GM12878 (cell line): ENCODE results near the gene FREY1. TPM values are rescaled to one million over a fixed set of nuclear protein-coding genes. Genes with fewer than 3 reads are reported as not detected.

Experiments used
- ATAC-seq: fragments of 200-7000 bp; cut with Tn5 transposase; 3 replicates; pipeline ENCODE4 v1.9.1; 2020; ENCODE audit warnings: mild to moderate bottlenecking, moderate library complexity
- BruUV-seq: library from RNA; stranded (reverse); fragments of 400-500 nt; replicated peaks from 2 replicates; lab custom pipeline; 2021; lab: Mats Ljungman, UMichigan
- CTCF ChIA-PET: fragments of 300-600 bp; sonication (Branson Sonifier 250); formaldehyde crosslinking; extraction: SDS; loops from one replicate; lab custom pipeline; 2021; ENCODE audit warnings: inconsistent platforms; lab: Yijun Ruan, JAX
- POLR2A ChIA-PET: fragments of 350-600 bp; formaldehyde crosslinking; extraction: SDS; loops from one replicate; lab custom pipeline; 2021; ENCODE audit warnings: inconsistent platforms; lab: Charles Lee
- RAD21 ChIA-PET: fragments of 300-600 bp; sonication (Branson Sonifier 250); formaldehyde crosslinking; loops from one replicate; lab custom pipeline; 2023; ENCODE audit warnings: antibody characterized with exemption; ENCODE audit not compliant: unreplicated experiment; lab: Charles Lee
- SMC1A ChIA-PET: fragments of 300-600 bp; sonication (Branson Sonifier 250); formaldehyde crosslinking; loops from one replicate; lab custom pipeline; 2023; ENCODE audit not compliant: unreplicated experiment, uncharacterized antibody; lab: Charles Lee
- DNase-seq: peaks from one replicate; pipeline ENCODE4 v3.0.0-alpha.2; 2011; ENCODE audit warnings: low read depth, low spot score
- FAIRE-seq: peaks from 3 replicates; lab custom pipeline; 2011; peaks lifted over from hg19 to GRCh38; lab: Jason Lieb, UNC
- H2AFZ ChIP-seq: 2 replicates; pipeline ENCODE4 v1.6.0; 2011; ENCODE audit warnings: low read depth, low read length, control low read depth; ENCODE audit not compliant: control insufficient read depth
- H3K27ac ChIP-seq: 2 replicates; pipeline ENCODE4 v1.5.1; 2011; ENCODE audit warnings: control low read depth; ENCODE audit not compliant: control insufficient read depth, insufficient read depth
- H3K27me3 ChIP-seq, 2 experiments: replicated peaks in 1 of 2; 2 replicates each; pipeline versions ENCODE4 v1.6.0 to v1.6.1; 2011; ENCODE audit warnings: low read length in 1 of 2; ENCODE audit not compliant: control insufficient read depth in 2 of 2, insufficient read depth in 2 of 2
- H3K36me3 ChIP-seq, 2 experiments: 2 replicates each; pipeline ENCODE4 v1.5.1; 2011; ENCODE audit warnings: low read length in 1 of 2; ENCODE audit not compliant: control insufficient read depth in 2 of 2, insufficient read depth in 2 of 2
- H3K4me1 ChIP-seq: 2 replicates; pipeline ENCODE4 v1.6.1; 2011; ENCODE audit warnings: mild to moderate bottlenecking, low read length, moderate library complexity, mixed read lengths; ENCODE audit not compliant: control insufficient read depth, insufficient read depth
- H3K4me2 ChIP-seq: 2 replicates; pipeline ENCODE4 v1.6.0; 2011; ENCODE audit warnings: control low read depth; ENCODE audit not compliant: control insufficient read depth, insufficient read depth
- H3K4me3 ChIP-seq: fragments of 200-600 bp; sonication (generic); 2 replicates; pipeline ENCODE4 v1.5.1; 2016
- H3K79me2 ChIP-seq: 2 replicates; pipeline ENCODE4 v1.6.0; 2011; ENCODE audit warnings: low read length; ENCODE audit not compliant: control insufficient read depth, insufficient read depth
- H3K9ac ChIP-seq: 2 replicates; pipeline ENCODE4 v1.8.0; 2011; ENCODE audit warnings: low read length, control low read depth, mixed read lengths; ENCODE audit not compliant: control insufficient read depth, insufficient read depth
- H3K9me3 ChIP-seq: replicated peaks from 3 replicates; pipeline ENCODE4 v1.5.1; 2011; ENCODE audit warnings: mild to moderate bottlenecking, low read length; ENCODE audit not compliant: control insufficient read depth, insufficient read depth
- H4K20me1 ChIP-seq: 2 replicates; pipeline ENCODE4 v1.6.0; 2011; ENCODE audit not compliant: control insufficient read depth, insufficient read depth
- BACH1 ChIP-seq: fragments of 450-650 bp; IDR thresholded peaks from 2 replicates; pipeline ENCODE4 v1.6.1; 2017; ENCODE audit warnings: mild to moderate bottlenecking, borderline replicate concordance
- E2F4 ChIP-seq: IDR thresholded peaks from 2 replicates; pipeline ENCODE4 v1.6.1; 2012; ENCODE audit warnings: low read depth, low read length, improper control_type of control experiment
- ELK1 ChIP-seq: IDR thresholded peaks from 2 replicates; pipeline ENCODE4 v1.6.1; 2012; ENCODE audit warnings: low read depth, low read length, improper control_type of control experiment
- MTA2 ChIP-seq: fragments of 450-650 bp; IDR thresholded peaks from 2 replicates; pipeline ENCODE4 v1.6.1; 2016; ENCODE audit warnings: low read depth, mild to moderate bottlenecking, moderate library complexity
- MYB ChIP-seq: fragments of 150-350 bp; IDR thresholded peaks from 2 replicates; pipeline ENCODE4 v1.6.1; 2014; ENCODE audit warnings: mild to moderate bottlenecking, low read depth, low read length, borderline replicate concordance
- MYC ChIP-seq: IDR thresholded peaks from 2 replicates; pipeline ENCODE4 v1.6.1; 2011; ENCODE audit warnings: mild to moderate bottlenecking, low read length, moderate library complexity, inconsistent platforms; ENCODE audit not compliant: insufficient read depth, insufficient replicate concordance, insufficient read length, severe bottlenecking
- NFXL1 ChIP-seq: fragments of 450-650 bp; IDR thresholded peaks from 2 replicates; pipeline ENCODE4 v1.6.1; 2017; ENCODE audit warnings: antibody characterized with exemption, mild to moderate bottlenecking, borderline replicate concordance
- PAX8 ChIP-seq: fragments of 450-650 bp; IDR thresholded peaks from 2 replicates; pipeline ENCODE4 v1.6.1; 2017; ENCODE audit warnings: mild to moderate bottlenecking, moderate library complexity
- SUPT20H ChIP-seq: IDR thresholded peaks from 2 replicates; pipeline ENCODE4 v1.6.1; 2011; ENCODE audit warnings: low read depth, mild to moderate bottlenecking, low read length, moderate library complexity, borderline replicate concordance; ENCODE audit not compliant: control insufficient read depth
- SUZ12 ChIP-seq: fragments of 200-600 bp; sonication (generic); IDR thresholded peaks from one replicate; pipeline ENCODE4 v1.6.1; 2018; ENCODE audit warnings: antibody characterized with exemption, mild to moderate bottlenecking; ENCODE audit not compliant: unreplicated experiment
- TARDBP ChIP-seq: IDR thresholded peaks from 2 replicates; pipeline ENCODE4 v1.6.1; 2016; ENCODE audit warnings: borderline replicate concordance
- TCF7 ChIP-seq: IDR thresholded peaks from 2 replicates; pipeline ENCODE4 v1.6.1; 2014; ENCODE audit warnings: antibody characterized with exemption, borderline replicate concordance
- ZBTB33 ChIP-seq: fragments of 450-650 bp; IDR thresholded peaks from 2 replicates; pipeline ENCODE4 v1.6.1; 2017; ENCODE audit warnings: mild to moderate bottlenecking
- WGBS: methylation state at CpG from one replicate; pipeline ENCODE4 v1.1.6; 2016; ENCODE audit warnings: low lambda C conversion rate; ENCODE audit not compliant: insufficient replicate concordance, insufficient coverage; ENCODE audit errors: missing lambda C conversion rate; 5-methylcytosine and 5-hydroxymethylcytosine counted together
- in situ Hi-C: fragments of 300-500 bp; cut with MboI; formaldehyde crosslinking; loops from 9 replicates; pipeline ENCODE4 v1.14.3; 2018; ENCODE audit warnings: mixed read lengths
- intact Hi-C: fragments of 100-400 bp; cut with micrococcal nuclease; formaldehyde crosslinking; loops from one replicate; pipeline ENCODE4 v1.14.2; 2022; ENCODE audit not compliant: unreplicated experiment
- polyA plus RNA-seq, 11 experiments: library from polyadenylated mRNA; depleted of rRNA in 4 of 11; unstranded in 6 of 11; stranded (reverse) in 5 of 11; fragments of >200 nt; fragmentation: Nextera tagmentation in 4 of 11; fragmentation: Illumina TruSeq in 1 of 11; extraction: Ambion mirVana in 4 of 11; extraction: Trizol in 1 of 11; gene quantifications; 1 replicate in 1 of 11; 2 replicates in 10 of 11; pipeline versions ENCODE4 v1.2.1 to v1.2.3, GENCODE V29; 2011 to 2016; ENCODE audit warnings: inconsistent platforms in 2 of 11, missing spikeins in 2 of 11, low read depth in 1 of 11
- total RNA-seq, 4 experiments: library from RNA; depleted of rRNA in 3 of 4; stranded (reverse); fragments of >200 nt in 3 of 4; fragmentation: Illumina TruSeq in 1 of 4; extraction: Trizol in 1 of 4; gene quantifications; 2 replicates each; pipeline versions ENCODE4 v1.2.1 to v1.2.3, GENCODE V29; 2013 to 2021

FREY1 gene
- total and polyA plus RNA-seq, 10 of the 15 experiments (the other 5 are each of a cell fraction or from before 2014, with no cell fraction given), result 0.13 to 1.7 (median 0.39) TPM; not detected in 3

- Histone ChIP-seq H3K4me2 (no peak overlapping the region), H3K4me3 (no peak overlapping the region), H3K9ac (no peak overlapping the region), H4K20me1 (peaks cover 6% of the 10 kb centered on the region), H3K27me3 (no peaks in the 10 kb centered on the region), H3K4me1 (peaks cover 55% of the 10 kb centered on the region), H3K36me3 (peaks cover 3 to 12% of the 10 kb centered on the region in 2 experiments; a peak in 2 of 4 replicates), H3K27ac (no peak overlapping the region), H3K79me2 (no peaks in the 10 kb centered on the region), H2AFZ (no peak overlapping the region), H3K9me3 (no peaks in the 10 kb centered on the region)
- POLR2A ChIA-PET, result interaction anchor here (0.6 to 1.0 kb wide), 3 partner anchors 11 to 422 kb away, joined by 3 to 7 read pairs (median 3); partner anchors contain the start of gene PEX16
- 95% methylated on average over 8 of the region's 8 CpGs for WGBS
- no peak for DNase-seq
- ATAC-seq, result no peak
- CTCF ChIA-PET, result interaction anchor here (1.0 to 3.3 kb wide), 2 partner anchors 33 kb away, joined by 3 to 20 read pairs; no protein-coding TSS in a partner anchor
- no peak for FAIRE-seq
- BruUV-seq, result no TSS peak
- in situ Hi-C loops (no loop called here), intact Hi-C loops (no loop called here)
- SMC1A ChIA-PET, result no interaction called here
- RAD21 ChIA-PET, result interaction anchor here (1.2 to 3.2 kb wide), 2 partner anchors 9 to 33 kb away, joined by 3 to 18 read pairs; no protein-coding TSS in a partner anchor
- TF ChIP-seq PAX8 (no peak), SUPT20H (no peak), MTA2 (no peak), ZBTB33 (no peak), SUZ12 (no peak), TARDBP (no peak), MYB (no peak), MYC (no peak), NFXL1 (no peak), ELK1 (no peak), BACH1 (no peak), E2F4 (no peak), TCF7 (no peak)
Measured at GRCh38 chr11:45932217-45932616, 25.1 kb upstream of the FREY1 start.
